HG03175 (cell line): ENCODE measurements around the gene TNS3.
A peak's percentile ranks its signal among the peaks of the same experiment; 100 is the strongest.
"Not testable (repeated sequence)": the region's sequence is repeated elsewhere in the genome, so short reads cannot be mapped to it uniquely, and the experiment has no call there.

Experiments
- ATAC-seq: cut with Tn5 transposase; IDR thresholded peaks from one replicate; pipeline ENCODE4 v1.9.1; 2021; ENCODE audit warnings: mild to moderate bottlenecking, moderate library complexity; ENCODE audit not compliant: unreplicated experiment

TNS3 gene

GRCh38 chr7:47581804-47582763 is at the start of gene TNS3:
TNS3 (minus strand) TSS chr7:47582111; CDS start chr7:47439636, 142,475 bp downstream.
- ATAC-seq, result no peak

GRCh38 chr7:47631711-47632110 is 49.8 kb upstream of the TNS3 start:
- ATAC-seq, result no peak

GRCh38 chr7:47627580-47628283 is 45.8 kb upstream of the TNS3 start:
- peak; percentile 54 for ATAC-seq

GRCh38 chr7:47625861-47626715 is 44.2 kb upstream of the TNS3 start:
- no peak for ATAC-seq

GRCh38 chr7:47624689-47625088 is 42.8 kb upstream of the TNS3 start:
- ATAC-seq, result no peak

GRCh38 chr7:47622946-47623640 is 41.2 kb upstream of the TNS3 start:
- ATAC-seq, result no peak

GRCh38 chr7:47622586-47622945 is 40.7 kb upstream of the TNS3 start:
- no peak for ATAC-seq

- ATAC-seq, result no peak
Measured at GRCh38 chr7:47621979-47622561, 40.2 kb upstream of the TNS3 start.

- ATAC-seq, result no peak
Measured at GRCh38 chr7:47621347-47621746, 39.4 kb upstream of the TNS3 start.

GRCh38 chr7:47619806-47620205 is 37.9 kb upstream of the TNS3 start:
- ATAC-seq, result no peak

GRCh38 chr7:47617131-47617530 is 35.2 kb upstream of the TNS3 start:
- ATAC-seq, result no peak

- no peak for ATAC-seq
Measured at GRCh38 chr7:47614450-47614849, 32.5 kb upstream of the TNS3 start.

GRCh38 chr7:47611045-47611511 is 29.2 kb upstream of the TNS3 start:
- ATAC-seq, result no peak

GRCh38 chr7:47610506-47611044 is 28.7 kb upstream of the TNS3 start:
- no peak for ATAC-seq

- no peak for ATAC-seq
Measured at GRCh38 chr7:47609803-47610452, 28.0 kb upstream of the TNS3 start.

- ATAC-seq, result not testable (repeated sequence)
Measured at GRCh38 chr7:47606593-47607046, 24.7 kb upstream of the TNS3 start.

- no peak for ATAC-seq
Measured at GRCh38 chr7:47605816-47606575, 24.1 kb upstream of the TNS3 start.

- ATAC-seq, result no peak
Measured at GRCh38 chr7:47604496-47604890, 22.6 kb upstream of the TNS3 start.
